Uterus (tissue), 2 donors: Measurements from ENCODE around the gene BICDL2.

Source experiments
- POLR2A ChIP-seq, 2 donors: fragments of 450-650 bp; IDR thresholded peaks; one replicate each; pipeline ENCODE4 v1.6.1; 2016; ENCODE audit warnings: antibody characterized with exemption in 2 of 2, mild to moderate bottlenecking in 1 of 2, moderate library complexity in 1 of 2
- TF ChIP-seq, protein P1 (sequence below), 4 experiments: fragments of 200-600 bp in 2 of 4; fragments of 450-650 bp in 2 of 4; sonication (generic) in 2 of 4; IDR thresholded peaks; one replicate each; pipeline ENCODE4 v1.5.1; 2016 to 2019; ENCODE audit warnings: antibody characterized with exemption in 4 of 4, mild to moderate bottlenecking in 2 of 4, moderate library complexity in 1 of 4

- TF ChIP-seq, protein P1, sequence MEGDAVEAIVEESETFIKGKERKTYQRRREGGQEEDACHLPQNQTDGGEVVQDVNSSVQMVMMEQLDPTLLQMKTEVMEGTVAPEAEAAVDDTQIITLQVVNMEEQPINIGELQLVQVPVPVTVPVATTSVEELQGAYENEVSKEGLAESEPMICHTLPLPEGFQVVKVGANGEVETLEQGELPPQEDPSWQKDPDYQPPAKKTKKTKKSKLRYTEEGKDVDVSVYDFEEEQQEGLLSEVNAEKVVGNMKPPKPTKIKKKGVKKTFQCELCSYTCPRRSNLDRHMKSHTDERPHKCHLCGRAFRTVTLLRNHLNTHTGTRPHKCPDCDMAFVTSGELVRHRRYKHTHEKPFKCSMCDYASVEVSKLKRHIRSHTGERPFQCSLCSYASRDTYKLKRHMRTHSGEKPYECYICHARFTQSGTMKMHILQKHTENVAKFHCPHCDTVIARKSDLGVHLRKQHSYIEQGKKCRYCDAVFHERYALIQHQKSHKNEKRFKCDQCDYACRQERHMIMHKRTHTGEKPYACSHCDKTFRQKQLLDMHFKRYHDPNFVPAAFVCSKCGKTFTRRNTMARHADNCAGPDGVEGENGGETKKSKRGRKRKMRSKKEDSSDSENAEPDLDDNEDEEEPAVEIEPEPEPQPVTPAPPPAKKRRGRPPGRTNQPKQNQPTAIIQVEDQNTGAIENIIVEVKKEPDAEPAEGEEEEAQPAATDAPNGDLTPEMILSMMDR (IDR thresholded peaks at IDR 0.05): no peak
- TF ChIP-seq POLR2A (IDR thresholded peaks at IDR 0.05): no peak
These were observed 44.2 kb downstream of the BICDL2 start for GRCh38 chr16:2992383-2993081.
